ENCODE measurements around the gene LDLRAP1. TPM values are rescaled to one million over a fixed set of nuclear protein-coding genes. Genes with fewer than 3 reads are reported as not detected.

Gene LDLRAP1
- total RNA-seq (100 to 1,000 TPM; 201 to 210 TPM), polyA plus RNA-seq (100 to 1,000 TPM; 233 to 306 TPM)

DNA sequence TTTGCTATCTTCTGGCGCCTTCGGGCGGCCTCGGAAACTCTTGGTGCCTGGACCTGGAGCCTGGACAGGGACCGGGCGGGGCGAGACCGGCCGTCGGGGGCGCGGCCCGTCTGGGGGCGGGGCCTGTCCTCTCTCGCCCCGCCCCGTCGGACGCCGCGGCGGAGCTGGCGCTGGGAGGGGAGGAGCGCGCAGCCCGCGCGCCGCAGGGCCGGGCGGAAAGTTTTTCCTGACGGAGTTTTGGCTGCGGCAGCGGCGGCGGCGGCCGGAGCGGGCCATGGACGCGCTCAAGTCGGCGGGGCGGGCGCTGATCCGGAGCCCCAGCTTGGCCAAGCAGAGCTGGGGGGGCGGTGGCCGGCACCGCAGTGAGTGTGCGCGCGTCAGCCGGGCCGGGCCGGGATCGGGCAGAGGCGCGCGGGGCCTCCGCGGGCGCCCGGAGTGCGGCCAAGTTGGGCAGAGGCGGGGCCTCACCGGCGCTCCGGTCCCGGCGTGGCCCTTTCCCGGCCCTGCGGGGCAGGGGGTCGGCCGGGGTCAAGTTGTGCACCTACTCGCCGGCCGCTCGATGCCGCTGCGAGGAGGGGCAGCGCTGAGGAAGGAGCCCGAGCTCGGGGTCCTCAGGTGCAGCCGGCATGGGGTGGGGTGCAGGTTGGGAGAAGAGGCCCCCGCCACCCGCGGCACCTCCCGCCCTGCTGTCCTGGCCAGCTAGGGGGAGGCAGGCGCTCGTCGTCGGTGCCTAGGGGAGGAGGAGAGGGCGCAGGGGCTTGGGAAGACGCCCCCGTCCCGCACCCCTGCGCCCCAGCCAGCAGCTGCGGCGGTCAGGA lies at the start of gene LDLRAP1:
Gene LDLRAP1, plus strand, starts transcription at position 182 of the 818 bp plus-strand sequence. Its CDS starts 93 bp downstream, at position 275.
- intact Hi-C loops (cut with micrococcal nuclease) = loop anchor here (1.0 to 5.0 kb wide), 2 partner anchors 19 to 74 kb away; partner anchors contain the start of gene MAN1C1
- CTCF ChIA-PET (ENCODE audit: partially characterized antibody) = interaction anchor here (0.9 to 2.3 kb wide), 4 partner anchors 22 to 76 kb away, joined by 3 to 10 read pairs (median 6); no protein-coding TSS in a partner anchor
- Histone ChIP-seq H3K4me3 (ENCODE audit: low read length in 2 of 2) (peak within 1 kb of the TSS; percentile 44 to 58), H3K27ac (ENCODE audit: low read depth, low read length) (peak within 1 kb of the TSS; percentile 68), H3K9me3 (ENCODE audit: control insufficient read depth in 1 of 2, low read length in 2 of 2) (no peaks in the 10 kb centered on the region), H3K27me3 (ENCODE audit: insufficient read depth, low read length) (no peaks in the 10 kb centered on the region), H3K4me1 (ENCODE audit: insufficient read depth, low read length) (peaks cover 40% of the 10 kb centered on the region), H3K36me3 (ENCODE audit: insufficient read depth, low read length) (no peaks in the 10 kb centered on the region)
- Mint-ChIP-seq H3K36me3 (peaks cover 0 to 13% of the 10 kb centered on the region in 2 donors), H3K9me3 (no peaks in the 10 kb centered on the region), H3K27me3 (no peaks in the 10 kb centered on the region), H3K4me1 (peaks cover 28 to 47% (median 41%) of the 10 kb centered on the region in 4 donors), H3K4me3 (peak within 1 kb of the TSS; percentile 86 to 96 (median 93)), H3K27ac (peak within 1 kb of the TSS; percentile 77 to 93 (median 88))
- DNase-seq = peak; percentile 47 to 70 (median 48)
- POLR2A ChIA-PET (ENCODE audit: partially characterized antibody) = interaction anchor here (0.8 to 24.3 kb wide), 9 partner anchors 9 to 276 kb away, joined by 3 to 615 read pairs (median 4); partner anchors contain the start of genes MTFR1L and SELENON

- H3K9me3 Mint-ChIP-seq = no peaks in the 10 kb centered on the region
- H3K27me3 Mint-ChIP-seq = no peaks in the 10 kb centered on the region
- no peak overlapping the region for H3K27ac ChIP-seq (ENCODE audit: low read depth, low read length)
- no peak for DNase-seq
- H3K36me3 ChIP-seq (ENCODE audit: insufficient read depth, low read length) = peaks cover 48% of the 10 kb centered on the region
- CTCF ChIA-PET (ENCODE audit: partially characterized antibody) = interaction anchor here (1.3 kb wide), 1 partner anchor 26 kb away, joined by 3 read pairs; no protein-coding TSS in a partner anchor
- H3K4me1 ChIP-seq (ENCODE audit: insufficient read depth, low read length) = peaks cover 5% of the 10 kb centered on the region
- H3K27me3 ChIP-seq (ENCODE audit: insufficient read depth, low read length) = no peaks in the 10 kb centered on the region
- no peak overlapping the region for H3K4me3 ChIP-seq (ENCODE audit: low read length in 2 of 2)
- H3K4me3 Mint-ChIP-seq = no peak overlapping the region
- peaks cover 65 to 75% of the 10 kb centered on the region in 2 donors for H3K36me3 Mint-ChIP-seq
- POLR2A ChIA-PET (ENCODE audit: partially characterized antibody) = no interaction called here
- intact Hi-C loops (cut with micrococcal nuclease) = no loop called here
- peak overlapping the region in 2 of 7 donors; percentile 72 to 80 for H3K27ac Mint-ChIP-seq
- H3K9me3 ChIP-seq (ENCODE audit: control insufficient read depth in 1 of 2, low read length in 2 of 2) = no peaks in the 10 kb centered on the region
- H3K4me1 Mint-ChIP-seq = peaks cover 0 to 3% (median under 1%) of the 10 kb centered on the region in 4 donors
Measured at GRCh38 chr1:25494952-25495351, 48.5 kb upstream of the LDLRAP1 start.

DNA sequence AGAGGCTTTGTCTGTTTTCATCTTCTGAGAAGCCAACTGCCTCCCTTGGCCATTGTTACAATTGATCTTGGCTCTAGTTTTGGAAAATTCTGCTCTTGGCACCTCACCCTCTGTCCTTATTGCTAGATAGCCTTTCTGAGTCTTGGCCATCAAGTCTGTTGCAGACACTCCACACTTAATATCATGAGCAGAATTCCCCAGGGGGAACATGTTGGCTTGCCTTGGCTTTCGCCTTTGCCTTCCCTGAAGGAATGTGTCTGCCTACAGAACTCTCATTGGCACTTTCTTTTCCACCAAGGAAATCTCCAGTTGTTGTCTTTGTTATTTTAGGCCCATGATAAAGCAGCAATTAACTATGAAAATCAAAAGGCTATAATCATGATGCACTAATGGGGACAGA lies 42.7 kb upstream of the LDLRAP1 start:
- Histone ChIP-seq H3K4me3 (ENCODE audit: low read length in 2 of 2) (no peak overlapping the region), H3K36me3 (ENCODE audit: insufficient read depth, low read length) (peaks cover 20% of the 10 kb centered on the region), H3K9me3 (ENCODE audit: control insufficient read depth in 1 of 2, low read length in 2 of 2) (no peaks in the 10 kb centered on the region), H3K27ac (ENCODE audit: low read depth, low read length) (no peak overlapping the region), H3K27me3 (ENCODE audit: insufficient read depth, low read length) (no peaks in the 10 kb centered on the region), H3K4me1 (ENCODE audit: insufficient read depth, low read length) (peaks cover 13% of the 10 kb centered on the region)
- intact Hi-C loops (cut with micrococcal nuclease) = loop anchor here (5.0 kb wide), 3 partner anchors 62 to 297 kb away; no protein-coding TSS in a partner anchor
- Mint-ChIP-seq H3K4me3 (peak overlapping the region in 1 of 8 donors; percentile 36), H3K4me1 (peaks cover 1 to 14% (median 6%) of the 10 kb centered on the region in 4 donors), H3K27ac (peak overlapping the region in 4 of 7 donors; percentile 1 to 78 (median 48)), H3K36me3 (peaks cover 26 to 44% of the 10 kb centered on the region in 2 donors), H3K9me3 (no peaks in the 10 kb centered on the region), H3K27me3 (no peaks in the 10 kb centered on the region)
- no peak for DNase-seq
- POLR2A ChIA-PET (ENCODE audit: partially characterized antibody) = interaction anchor here (1.0 kb wide), 1 partner anchor 260 kb away, joined by 3 read pairs; no protein-coding TSS in a partner anchor
- CTCF ChIA-PET (ENCODE audit: partially characterized antibody) = interaction anchor here (1.4 to 6.7 kb wide), 2 partner anchors 13 to 19 kb away, joined by 6 to 236 read pairs; no protein-coding TSS in a partner anchor

DNA sequence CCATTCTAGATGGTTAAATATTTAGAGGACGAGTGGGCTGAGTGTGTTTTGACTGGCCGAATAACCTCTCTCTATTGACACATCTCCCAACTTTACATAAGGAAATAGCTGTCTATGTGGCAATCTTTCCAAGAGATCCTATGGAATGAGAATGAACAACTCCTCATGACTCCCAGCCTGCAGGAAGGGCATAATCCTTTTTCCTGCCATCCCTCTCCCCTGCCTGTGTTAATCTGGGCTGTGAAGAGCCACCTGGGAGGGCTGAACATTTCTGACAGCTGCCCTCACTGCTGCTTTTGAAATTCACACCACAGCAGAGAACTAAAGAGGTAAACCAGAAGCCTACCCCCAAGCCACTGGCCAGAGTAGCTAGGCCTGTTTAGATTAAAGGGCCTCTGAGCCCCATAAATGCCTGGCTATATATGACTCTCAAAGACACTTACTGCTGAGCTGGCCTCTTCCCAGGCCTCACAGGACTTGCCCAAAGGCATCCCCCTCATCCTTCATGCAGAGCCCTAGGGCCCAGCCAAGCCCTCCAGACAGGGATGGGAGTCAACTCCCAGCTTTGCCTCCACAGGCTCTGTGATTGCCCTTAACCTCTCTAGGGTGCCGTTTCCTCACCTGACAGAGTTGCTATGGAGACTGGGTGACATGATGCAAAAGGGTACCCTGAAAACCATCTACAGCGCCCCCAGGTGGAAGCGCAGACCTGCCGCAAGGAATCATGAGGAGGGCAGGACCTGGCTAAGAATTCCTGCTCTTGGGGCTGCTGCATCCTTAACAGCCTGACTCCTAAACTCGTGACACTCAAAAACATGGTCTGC lies 42.0 kb upstream of the LDLRAP1 start:
- Histone ChIP-seq H3K4me1 (ENCODE audit: insufficient read depth, low read length) (peaks cover 21% of the 10 kb centered on the region), H3K27ac (ENCODE audit: low read depth, low read length) (no peak overlapping the region), H3K36me3 (ENCODE audit: insufficient read depth, low read length) (peaks cover 18% of the 10 kb centered on the region), H3K4me3 (ENCODE audit: low read length in 2 of 2) (no peak overlapping the region), H3K27me3 (ENCODE audit: insufficient read depth, low read length) (no peaks in the 10 kb centered on the region), H3K9me3 (ENCODE audit: control insufficient read depth in 1 of 2, low read length in 2 of 2) (no peaks in the 10 kb centered on the region)
- ChIA-PET POLR2A (ENCODE audit: partially characterized antibody) (interaction anchor here (1.0 kb wide), 1 partner anchor 261 kb away, joined by 3 read pairs; no protein-coding TSS in a partner anchor), CTCF (ENCODE audit: partially characterized antibody) (interaction anchor here (0.6 to 6.7 kb wide), 6 partner anchors 14 to 308 kb away, joined by 3 to 236 read pairs (median 5); no protein-coding TSS in a partner anchor)
- Mint-ChIP-seq H3K27me3 (no peaks in the 10 kb centered on the region), H3K4me3 (no peak overlapping the region), H3K4me1 (peaks cover 7 to 22% (median 13%) of the 10 kb centered on the region in 4 donors), H3K9me3 (no peaks in the 10 kb centered on the region), H3K27ac (peak overlapping the region in 6 of 7 donors; percentile 35 to 74 (median 54)), H3K36me3 (peaks cover 24 to 40% of the 10 kb centered on the region in 2 donors)
- intact Hi-C loops (cut with micrococcal nuclease) = loop anchor here (5.0 kb wide), 3 partner anchors 61 to 296 kb away; no protein-coding TSS in a partner anchor
- DNase-seq = peak in 2 of 5 donors; percentile 11 to 31

GRCh38 chr1:25502957-25503356 lies 40.4 kb upstream of the LDLRAP1 start:
- Mint-ChIP-seq H3K9me3 (no peaks in the 10 kb centered on the region), H3K4me3 (no peak overlapping the region), H3K27ac (peak overlapping the region in 2 of 7 donors; percentile 10 to 74), H3K27me3 (no peaks in the 10 kb centered on the region), H3K36me3 (peaks cover 16 to 24% of the 10 kb centered on the region in 2 donors), H3K4me1 (peaks cover 10 to 29% (median 19%) of the 10 kb centered on the region in 4 donors)
- ChIA-PET POLR2A (ENCODE audit: partially characterized antibody) (interaction anchor here (1.0 to 4.5 kb wide), 3 partner anchors 17 to 308 kb away, joined by 3 to 31 read pairs (median 3); no protein-coding TSS in a partner anchor), CTCF (ENCODE audit: partially characterized antibody) (interaction anchor here (1.4 to 6.7 kb wide), 8 partner anchors 11 to 307 kb away, joined by 4 to 236 read pairs (median 8); no protein-coding TSS in a partner anchor)
- Histone ChIP-seq H3K9me3 (ENCODE audit: control insufficient read depth in 1 of 2, low read length in 2 of 2) (no peaks in the 10 kb centered on the region), H3K27me3 (ENCODE audit: insufficient read depth, low read length) (no peaks in the 10 kb centered on the region), H3K4me1 (ENCODE audit: insufficient read depth, low read length) (peaks cover 23% of the 10 kb centered on the region), H3K4me3 (ENCODE audit: low read length in 2 of 2) (no peak overlapping the region), H3K27ac (ENCODE audit: low read depth, low read length) (no peak overlapping the region), H3K36me3 (ENCODE audit: insufficient read depth, low read length) (peaks cover 9% of the 10 kb centered on the region)
- no peak for DNase-seq
- intact Hi-C loops (cut with micrococcal nuclease) = loop anchor here (1.0 to 5.0 kb wide), 4 partner anchors 59 to 308 kb away; no protein-coding TSS in a partner anchor
